RWPE1 (cell line): ENCODE data around the gene NHERF2.

Source experiments
- CTCF ChIA-PET: fragments of 350-600 bp; sonication (Branson Sonifier 250); formaldehyde crosslinking; extraction: SDS; loops from one replicate; lab custom pipeline; 2021; lab: Yijun Ruan, JAX
- POLR2A ChIA-PET: fragments of 400-600 bp; formaldehyde crosslinking; extraction: SDS; loops from one replicate; lab custom pipeline; 2020; ENCODE audit warnings: antibody characterized with exemption; ENCODE audit not compliant: low non-redundant PET; lab: Yijun Ruan, JAX
- DNase-seq: peaks from one replicate; pipeline ENCODE4 v3.0.0; 2012; ENCODE audit warnings: low spot score
- H3K27ac ChIP-seq: fragments of 450-650 bp; 2 replicates; pipeline ENCODE4 v1.5.1; 2017
- TF ChIP-seq, protein P1 (sequence below): fragments of 450-650 bp; conservative IDR thresholded peaks from 2 replicates; pipeline ENCODE4 v1.5.1; 2017; ENCODE audit warnings: low read depth, mild to moderate bottlenecking

NHERF2 gene

DNA sequence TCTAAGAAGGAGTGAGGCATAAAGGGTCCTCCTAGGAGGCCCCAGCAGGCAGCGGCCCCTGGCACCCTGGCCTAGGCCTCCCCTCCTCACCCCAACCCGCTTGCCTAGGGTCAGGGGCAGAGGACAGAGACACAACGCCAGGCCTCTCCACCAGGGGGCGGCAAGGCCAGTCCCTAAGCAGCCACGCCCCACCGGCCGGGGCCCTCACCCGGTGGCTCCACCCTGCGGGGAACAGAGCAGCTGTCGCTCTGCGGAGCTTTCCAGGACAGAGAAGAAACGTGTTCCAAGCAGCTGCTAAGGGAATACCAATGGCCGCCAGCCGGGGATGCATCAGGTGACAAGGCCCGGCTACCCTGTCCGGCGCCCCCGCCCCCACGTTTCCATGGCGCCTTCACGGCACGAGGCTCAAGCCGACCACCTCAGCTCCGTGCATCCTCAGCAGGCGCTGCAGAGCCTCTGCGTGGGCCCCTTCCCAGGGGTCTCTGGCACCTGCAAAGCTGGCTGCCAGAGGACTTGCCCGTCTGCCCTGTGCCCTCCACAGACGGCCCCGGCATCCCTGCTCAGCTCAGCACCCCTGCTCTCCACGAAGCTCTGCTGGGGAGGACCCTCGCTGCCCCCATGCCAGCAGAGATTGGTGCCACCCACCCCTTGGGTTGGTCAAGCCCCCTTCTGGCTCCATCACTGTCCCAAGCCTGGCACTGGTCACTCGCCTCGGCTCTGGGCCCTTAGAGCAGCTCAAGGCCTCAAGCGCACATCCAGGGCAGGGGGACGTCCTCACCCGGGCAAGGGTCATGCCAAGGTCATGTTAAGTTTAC lies 22.7 kb upstream of the NHERF2 start:
- TF ChIP-seq, protein P1, sequence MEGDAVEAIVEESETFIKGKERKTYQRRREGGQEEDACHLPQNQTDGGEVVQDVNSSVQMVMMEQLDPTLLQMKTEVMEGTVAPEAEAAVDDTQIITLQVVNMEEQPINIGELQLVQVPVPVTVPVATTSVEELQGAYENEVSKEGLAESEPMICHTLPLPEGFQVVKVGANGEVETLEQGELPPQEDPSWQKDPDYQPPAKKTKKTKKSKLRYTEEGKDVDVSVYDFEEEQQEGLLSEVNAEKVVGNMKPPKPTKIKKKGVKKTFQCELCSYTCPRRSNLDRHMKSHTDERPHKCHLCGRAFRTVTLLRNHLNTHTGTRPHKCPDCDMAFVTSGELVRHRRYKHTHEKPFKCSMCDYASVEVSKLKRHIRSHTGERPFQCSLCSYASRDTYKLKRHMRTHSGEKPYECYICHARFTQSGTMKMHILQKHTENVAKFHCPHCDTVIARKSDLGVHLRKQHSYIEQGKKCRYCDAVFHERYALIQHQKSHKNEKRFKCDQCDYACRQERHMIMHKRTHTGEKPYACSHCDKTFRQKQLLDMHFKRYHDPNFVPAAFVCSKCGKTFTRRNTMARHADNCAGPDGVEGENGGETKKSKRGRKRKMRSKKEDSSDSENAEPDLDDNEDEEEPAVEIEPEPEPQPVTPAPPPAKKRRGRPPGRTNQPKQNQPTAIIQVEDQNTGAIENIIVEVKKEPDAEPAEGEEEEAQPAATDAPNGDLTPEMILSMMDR: peak; percentile 88
- ChIA-PET CTCF (interaction anchor here (0.5 to 2.5 kb wide), 12 partner anchors 21 to 202 kb away, joined by 3 to 17 read pairs (median 4); no protein-coding TSS in a partner anchor), POLR2A (no interaction called here)
- peak overlapping the region; percentile 98 for H3K27ac ChIP-seq
- peak; percentile 59 for DNase-seq

DNA sequence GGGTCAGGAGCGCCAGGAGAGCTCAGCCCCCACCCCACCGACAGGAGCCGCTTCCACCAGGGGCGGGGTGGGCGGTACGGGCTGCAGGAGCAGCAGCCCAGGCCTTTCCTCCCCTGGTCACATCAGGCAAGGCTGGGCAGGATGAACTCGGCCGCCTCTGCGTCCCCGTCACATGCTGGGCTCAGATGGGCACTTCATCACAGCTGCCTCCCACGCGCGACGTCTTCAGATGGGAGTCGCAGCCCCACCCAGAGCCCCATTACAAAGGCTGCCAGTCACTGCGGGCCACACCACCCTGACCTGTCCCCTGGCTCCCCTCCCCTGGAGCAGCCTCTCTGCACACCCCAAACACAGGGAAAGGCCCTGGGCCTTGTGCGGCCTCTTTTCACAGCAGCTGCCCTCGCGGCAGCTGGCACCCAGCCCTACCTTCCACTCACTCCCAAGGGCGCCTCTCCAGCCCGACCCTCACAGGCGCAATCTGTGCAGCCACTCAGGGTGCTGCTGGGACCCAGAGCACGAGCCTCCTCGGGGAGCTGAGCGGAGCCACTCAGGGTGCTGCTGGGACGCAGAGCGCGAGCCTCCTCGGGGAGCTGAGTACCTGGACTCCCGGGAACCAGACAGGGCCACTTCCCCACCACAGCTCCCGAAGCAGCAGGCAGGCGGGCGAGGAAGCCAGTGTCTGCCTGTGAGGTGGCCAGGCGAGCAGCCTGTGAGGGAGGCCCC lies 21.7 kb upstream of the NHERF2 start:
- peak overlapping the region; percentile 98 for H3K27ac ChIP-seq
- CTCF ChIA-PET: interaction anchor here (0.6 to 2.5 kb wide), 4 partner anchors 136 to 202 kb away, joined by 3 to 17 read pairs (median 4); no protein-coding TSS in a partner anchor
- POLR2A ChIA-PET: interaction anchor here (0.7 kb wide), 1 partner anchor 12 kb away, joined by 3 read pairs; no protein-coding TSS in a partner anchor

DNA sequence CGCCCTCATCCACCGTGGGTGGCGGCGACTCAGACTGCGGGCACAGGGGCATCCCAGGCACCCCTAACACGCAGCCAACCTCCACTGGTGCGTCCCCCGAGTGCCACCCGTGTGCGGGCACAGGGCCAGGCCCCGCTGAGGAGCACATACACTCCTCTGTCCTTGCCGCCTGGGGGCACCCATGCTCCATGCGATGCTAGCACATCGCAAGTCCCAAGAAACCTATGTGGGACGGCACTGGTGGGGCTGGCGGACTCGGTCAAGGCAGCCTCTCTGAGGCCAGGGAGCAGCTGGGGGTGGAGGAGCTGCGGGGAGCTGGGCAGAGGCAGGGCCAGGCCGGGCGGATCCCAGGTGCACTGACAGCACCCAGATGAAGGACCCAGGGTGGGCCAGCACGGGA lies 21.1 kb upstream of the NHERF2 start:
- peak overlapping the region; percentile 98 for H3K27ac ChIP-seq
- CTCF ChIA-PET: interaction anchor here (0.5 to 2.5 kb wide), 2 partner anchors 135 to 163 kb away, joined by 3 to 17 read pairs; no protein-coding TSS in a partner anchor
- no peak for DNase-seq
- TF ChIP-seq, protein P1: no peak
- POLR2A ChIA-PET: no interaction called here

More for the DNA sequence above, 21.7 kb upstream of the NHERF2 start:
- no peak for DNase-seq
- TF ChIP-seq, protein P1: no peak

DNA sequence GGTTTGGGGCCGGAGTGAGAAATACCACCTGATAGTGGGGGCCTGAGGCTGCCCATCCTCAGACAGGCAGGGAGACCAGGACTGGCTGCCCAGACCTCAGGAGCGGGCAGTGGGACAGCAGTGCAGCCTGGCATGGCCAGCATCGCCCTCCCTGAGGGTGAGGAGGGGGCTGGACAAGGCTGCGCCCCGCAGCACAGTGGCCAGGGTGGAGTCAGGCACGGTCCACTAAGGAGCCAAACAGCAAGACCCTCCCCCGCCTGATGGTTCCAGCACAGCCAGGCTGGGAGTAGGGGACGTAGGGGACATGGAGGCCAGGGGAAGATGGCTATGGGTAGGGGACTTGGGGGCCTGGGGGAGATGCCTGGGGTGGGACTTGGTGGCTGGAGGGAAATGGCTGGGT lies 20.4 kb upstream of the NHERF2 start:
- TF ChIP-seq, protein P1: no peak
- DNase-seq: no peak
- H3K27ac ChIP-seq: peak overlapping the region; percentile 98
- POLR2A ChIA-PET: no interaction called here
- CTCF ChIA-PET: no interaction called here

DNA sequence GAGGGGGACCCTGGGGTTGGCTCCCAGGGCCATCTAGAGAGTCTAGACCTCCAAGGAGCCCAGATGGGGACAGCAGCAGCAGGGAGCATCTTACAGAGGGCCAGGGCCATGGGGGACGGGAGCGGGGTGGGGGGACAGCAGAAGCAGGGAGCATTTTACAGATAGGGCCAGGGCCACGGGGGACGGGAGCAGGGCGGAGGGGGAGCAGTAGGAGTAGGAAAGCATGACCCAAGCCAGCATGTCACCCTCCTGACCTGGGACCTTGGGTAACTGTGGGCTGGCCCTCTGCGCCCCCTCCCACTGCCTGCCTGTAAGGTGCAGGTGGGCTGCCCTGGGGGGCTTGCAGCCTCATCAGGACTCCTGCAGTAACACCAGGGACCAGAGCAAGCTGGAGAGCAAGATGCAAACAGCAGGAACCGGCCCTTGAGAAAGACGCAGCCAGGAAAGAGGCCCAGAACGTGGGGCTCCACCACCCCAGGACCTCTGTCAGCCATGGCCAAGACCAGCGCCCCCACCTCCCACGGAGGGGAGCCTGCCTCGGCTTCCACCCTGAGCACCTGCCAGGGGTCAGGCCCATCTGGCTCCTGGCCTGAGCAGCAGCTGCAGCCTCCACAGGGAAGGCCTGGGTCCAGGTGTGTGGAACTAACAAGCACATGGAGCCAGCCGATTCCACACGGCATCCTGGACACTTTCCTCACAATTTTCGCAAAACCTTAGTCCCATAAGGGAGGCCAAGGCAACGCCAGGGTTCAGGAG lies 19.4 kb upstream of the NHERF2 start:
- POLR2A ChIA-PET: interaction anchor here (0.6 to 1.2 kb wide), 3 partner anchors 14 to 148 kb away, joined by 3 to 8 read pairs (median 3); partner anchors contain the start of genes RPS2 and TRAF7
- TF ChIP-seq, protein P1: no peak
- no peak for DNase-seq
- H3K27ac ChIP-seq: peak overlapping the region; percentile 98
- CTCF ChIA-PET: interaction anchor here (0.6 kb wide), 3 partner anchors 14 to 58 kb away, joined by 3 read pairs; no protein-coding TSS in a partner anchor
